K562 (cell line): ENCODE measurements around the gene ACTRT2. TPM values are rescaled to one million over a fixed set of nuclear protein-coding genes. Genes with fewer than 3 reads are reported as not detected.

Source experiments
- BCLAF1 ChIP-seq, 2 experiments: fragments of 450-650 bp in 1 of 2; IDR thresholded peaks; 2 replicates each; pipeline ENCODE4 v1.6.1; 2011 to 2017; ENCODE audit warnings: low read depth in 2 of 2, antibody characterized with exemption in 1 of 2, borderline replicate concordance in 1 of 2, low read length in 1 of 2, mild to moderate bottlenecking in 1 of 2, mixed read lengths in 1 of 2; ENCODE audit not compliant: control insufficient read depth in 1 of 2
- BRD4 ChIP-seq: fragments of 200-600 bp; sonication (generic); IDR thresholded peaks from 2 replicates; pipeline ENCODE4 v1.6.1; 2017; ENCODE audit warnings: inconsistent platforms
- GMEB1 ChIP-seq: fragments of 250-450 bp; sonication (Bioruptor Pico); IDR thresholded peaks from 2 replicates; pipeline ENCODE4 v1.4.0; 2020; ENCODE audit warnings: mild to moderate bottlenecking
- HSF4 ChIP-seq: fragments of 250-450 bp; sonication (Bioruptor Pico); IDR thresholded peaks from 2 replicates; pipeline ENCODE4 v2.1.2; 2022; ENCODE audit warnings: mild to moderate bottlenecking, moderate library complexity, borderline replicate concordance
- ZNF740 ChIP-seq, 3 experiments: fragments of 200-800 bp in 1 of 3; sonication (Bioruptor generic) in 1 of 3; sonication (generic) in 1 of 3; formaldehyde crosslinking in 1 of 3; IDR thresholded peaks; 2 replicates each; pipeline versions ENCODE4 v1.6.1 to v1.8.0; 2016 to 2022; ENCODE audit warnings: mild to moderate bottlenecking in 2 of 3, missing compliant biosample characterization in 2 of 3, missing genetic modification characterization in 2 of 3, missing genetic modification reagents in 1 of 3
- polyA plus RNA-seq, 8 experiments: library from polyadenylated mRNA; depleted of rRNA in 4 of 8; stranded (reverse) in 5 of 8; unstranded in 3 of 8; fragments of >200 nt; fragmentation: Nextera tagmentation in 2 of 8; fragmentation: Illumina TruSeq in 1 of 8; extraction: Ambion mirVana in 2 of 8; extraction: Trizol in 1 of 8; gene quantifications; 2 replicates each; pipeline versions ENCODE4 v1.2.1 to v1.2.3, GENCODE V29; 2011 to 2014; ENCODE audit warnings: inconsistent platforms in 1 of 8, missing spikeins in 1 of 8
- total RNA-seq, 7 experiments: library from RNA; depleted of rRNA in 6 of 7; stranded (reverse); fragments of >200 nt in 6 of 7; fragmentation: Illumina TruSeq in 2 of 7; extraction: Trizol in 2 of 7; gene quantifications; 2 replicates each; pipeline versions ENCODE4 v1.2.1 to v1.2.3, GENCODE V29; 2011 to 2021; ENCODE audit warnings: low replicate concordance in 1 of 7

ACTRT2 gene
- total and polyA plus RNA-seq, 9 of the 15 experiments (the other 6 are each of a cell fraction or from before 2014, with no cell fraction given) = not detected

- no peak for TF ChIP-seq BCLAF1 (IDR thresholded peaks at IDR 0.05; ENCODE audit: borderline replicate concordance in 1 of 2, control insufficient read depth in 1 of 2, low read depth in 2 of 2, low read length in 1 of 2)
- no peak for TF ChIP-seq BRD4
- TF ChIP-seq HSF4 (CRISPR knock-in tag) = no peak
- TF ChIP-seq ZNF740 (CRISPR knock-in tag; IDR thresholded peaks at IDR 0.05) = no peak
- TF ChIP-seq ZNF740 (tag; IDR thresholded peaks at IDR 0.05) = no peak
- no peak for TF ChIP-seq GMEB1 (CRISPR knock-in tag)
Measured at GRCh38 chr1:3022511-3022973, 1.3 kb downstream of the ACTRT2 start (continued).
